ENCODE measurements around the gene TLCD3A.

GRCh38 chr17:752002-752619 is 19.7 kb downstream of the TLCD3A start, which contains the start of gene GEMIN4:
- TF ChIP-seq, protein P1, sequence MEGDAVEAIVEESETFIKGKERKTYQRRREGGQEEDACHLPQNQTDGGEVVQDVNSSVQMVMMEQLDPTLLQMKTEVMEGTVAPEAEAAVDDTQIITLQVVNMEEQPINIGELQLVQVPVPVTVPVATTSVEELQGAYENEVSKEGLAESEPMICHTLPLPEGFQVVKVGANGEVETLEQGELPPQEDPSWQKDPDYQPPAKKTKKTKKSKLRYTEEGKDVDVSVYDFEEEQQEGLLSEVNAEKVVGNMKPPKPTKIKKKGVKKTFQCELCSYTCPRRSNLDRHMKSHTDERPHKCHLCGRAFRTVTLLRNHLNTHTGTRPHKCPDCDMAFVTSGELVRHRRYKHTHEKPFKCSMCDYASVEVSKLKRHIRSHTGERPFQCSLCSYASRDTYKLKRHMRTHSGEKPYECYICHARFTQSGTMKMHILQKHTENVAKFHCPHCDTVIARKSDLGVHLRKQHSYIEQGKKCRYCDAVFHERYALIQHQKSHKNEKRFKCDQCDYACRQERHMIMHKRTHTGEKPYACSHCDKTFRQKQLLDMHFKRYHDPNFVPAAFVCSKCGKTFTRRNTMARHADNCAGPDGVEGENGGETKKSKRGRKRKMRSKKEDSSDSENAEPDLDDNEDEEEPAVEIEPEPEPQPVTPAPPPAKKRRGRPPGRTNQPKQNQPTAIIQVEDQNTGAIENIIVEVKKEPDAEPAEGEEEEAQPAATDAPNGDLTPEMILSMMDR (conservative IDR thresholded peaks at IDR 0.05 in 1 of 2, IDR thresholded peaks at IDR 0.05 in 1 of 2; ENCODE audit: low read depth in 1 of 2, low read length in 2 of 2) = peak; percentile 85 to 92
- no peak for TF ChIP-seq EZH2 (IDR thresholded peaks at IDR 0.05; ENCODE audit: low read length, missing control alignments)

Measured in fibroblast of lung (primary cell).